SK-N-SH treated with all-trans-retinoic acid at 6 μM for 48 hours (cell line): Measurements from ENCODE around the gene LRP5.

ENCODE experiments used
- BACH2 ChIP-seq: fragments of 250-450 bp; sonication (Bioruptor Pico); IDR thresholded peaks from 2 replicates; pipeline ENCODE4 v1.9.0; 2021; ENCODE audit warnings: mild to moderate bottlenecking, borderline replicate concordance
- PATZ1 ChIP-seq: fragments of 250-450 bp; sonication (Bioruptor Pico); IDR thresholded peaks from 2 replicates; pipeline ENCODE4 v1.8.0; 2020; ENCODE audit warnings: mild to moderate bottlenecking, moderate library complexity, borderline replicate concordance
- TCF4 ChIP-seq: fragments of 250-450 bp; sonication (Bioruptor Pico); IDR thresholded peaks from 2 replicates; pipeline ENCODE4 v1.8.0; 2021; ENCODE audit warnings: mild to moderate bottlenecking, moderate library complexity, borderline replicate concordance
- ZFP3 ChIP-seq: fragments of 250-450 bp; sonication (Bioruptor Pico); IDR thresholded peaks from 2 replicates; pipeline ENCODE4 v1.5.0; 2020; ENCODE audit warnings: mild to moderate bottlenecking, moderate library complexity

GRCh38 chr11:68264244-68264643 lies 48.1 kb upstream of the LRP5 start:
- TF ChIP-seq PATZ1 (CRISPR knock-in tag) = no peak
- TF ChIP-seq ZFP3 = no peak
- no peak for TF ChIP-seq BACH2
- TF ChIP-seq TCF4 (CRISPR knock-in tag) = no peak
